ENCODE measurements around the gene FMO4.
"Not testable (repeated sequence)": the region's sequence is repeated elsewhere in the genome, so short reads cannot be mapped to it uniquely, and the experiment has no call there.

Gene FMO4

DNA sequence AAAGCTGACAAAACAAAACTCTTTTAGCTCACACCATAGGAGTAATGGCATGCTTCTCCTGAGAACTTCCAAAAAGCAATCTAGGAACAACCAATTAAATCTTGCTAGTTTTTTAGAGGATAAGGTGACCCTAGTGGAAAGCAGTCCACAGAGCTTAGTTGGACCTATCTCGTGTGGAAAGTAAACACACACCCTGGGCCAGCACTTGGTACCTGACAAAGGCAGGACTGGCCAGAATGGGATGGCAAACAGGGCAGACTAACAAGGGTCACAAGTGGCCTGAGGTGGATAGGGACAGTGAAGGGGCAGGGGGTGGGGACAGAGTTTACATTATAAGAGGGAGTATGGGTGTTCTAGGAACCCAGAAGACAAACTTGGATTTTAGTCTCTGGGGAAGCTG lies 22.0 kb downstream of the FMO4 start:
- DNase-seq (ENCODE audit: low spot score): no peak

DNA sequence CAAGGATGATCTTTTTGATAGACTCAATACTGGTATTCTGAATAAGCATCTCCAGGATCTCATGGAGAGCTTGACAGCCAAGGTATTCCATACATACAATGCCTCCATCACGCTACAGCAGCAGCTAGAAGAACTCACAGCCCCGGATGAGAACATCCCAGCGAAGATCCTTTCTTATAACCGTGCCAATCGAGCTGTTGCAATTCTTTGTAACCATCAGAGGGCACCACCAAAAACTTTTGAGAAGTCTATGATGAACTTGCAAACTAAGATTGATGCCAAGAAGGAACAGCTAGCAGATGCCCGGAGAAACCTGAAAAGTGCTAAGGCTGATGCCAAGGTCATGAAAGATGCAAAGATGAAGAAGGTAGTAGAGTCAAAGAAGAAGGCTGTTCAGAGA lies 25.4 kb downstream of the FMO4 start:
- not testable (repeated sequence) for DNase-seq (ENCODE audit: low spot score)

DNA sequence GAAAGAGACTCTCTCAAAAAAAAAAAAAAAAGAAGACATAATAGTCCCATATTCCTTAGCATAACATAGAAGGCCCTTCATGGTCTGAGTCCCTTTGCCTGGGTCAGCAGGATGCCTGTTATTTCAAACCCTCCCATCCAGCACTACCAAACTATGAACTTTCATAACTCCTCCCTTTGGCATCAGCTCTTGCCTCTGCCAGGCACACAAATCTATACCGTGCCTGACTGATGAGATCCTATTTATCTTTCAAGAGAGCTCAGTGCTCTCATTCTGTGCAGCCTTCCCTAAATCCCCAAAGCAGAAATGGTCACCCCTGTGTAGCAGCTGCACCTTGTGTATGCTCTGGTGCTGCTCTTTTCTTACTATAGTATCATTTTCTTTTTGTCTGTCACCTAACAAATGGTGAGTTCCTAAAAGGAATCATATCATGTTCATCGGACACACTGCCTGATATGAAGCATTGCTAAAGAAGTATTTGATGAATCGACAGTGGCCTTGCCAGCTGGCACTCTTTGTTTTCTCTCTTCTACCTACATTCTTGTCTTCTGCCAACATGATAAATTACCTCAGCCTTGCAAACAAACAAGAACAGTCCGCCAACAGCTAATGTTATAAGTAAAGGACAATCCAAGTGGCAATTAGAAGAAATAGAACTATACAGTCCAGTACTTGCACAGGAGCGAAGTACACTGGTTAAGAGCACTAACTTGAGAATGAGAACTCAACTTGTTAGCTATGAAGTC lies 29.9 kb downstream of the FMO4 start:
- DNase-seq (ENCODE audit: low spot score): no peak

DNA sequence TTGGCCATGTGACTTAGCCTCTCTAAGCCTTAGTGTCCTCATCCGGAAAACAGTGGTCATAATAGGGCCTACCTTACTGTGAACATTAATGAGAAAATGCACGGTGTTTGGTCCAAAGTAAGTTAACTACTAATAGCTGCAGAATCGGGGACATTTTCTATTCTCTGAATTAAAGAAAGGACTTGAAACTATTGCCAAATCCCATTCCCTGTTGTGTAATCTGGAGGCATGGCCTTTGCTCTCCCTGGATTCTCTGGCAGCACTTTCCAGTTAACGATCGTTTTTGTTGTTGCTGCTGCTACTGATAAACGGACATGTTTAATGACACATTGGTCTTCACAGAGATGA lies 30.5 kb downstream of the FMO4 start:
- no peak for DNase-seq (ENCODE audit: low spot score)

DNA sequence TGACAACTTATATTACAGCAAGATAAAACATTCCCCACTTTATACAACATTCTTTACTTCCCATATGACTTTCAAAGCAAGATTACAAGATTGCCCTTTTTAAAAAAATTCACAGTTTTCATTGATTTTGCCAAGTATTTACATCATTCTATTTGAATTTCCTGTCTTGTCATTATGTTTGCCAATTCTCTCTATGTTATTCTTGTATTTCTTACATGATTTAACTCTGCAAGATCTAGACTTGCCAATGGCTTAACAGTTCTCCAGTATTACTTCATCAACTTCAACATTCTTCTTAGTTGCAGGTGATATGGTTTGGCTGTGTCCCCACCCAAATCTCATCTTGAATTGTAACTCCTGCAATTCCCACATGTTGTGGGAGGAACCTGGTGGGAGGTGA lies 31.6 kb downstream of the FMO4 start:
- no peak for DNase-seq (ENCODE audit: low spot score)

DNA sequence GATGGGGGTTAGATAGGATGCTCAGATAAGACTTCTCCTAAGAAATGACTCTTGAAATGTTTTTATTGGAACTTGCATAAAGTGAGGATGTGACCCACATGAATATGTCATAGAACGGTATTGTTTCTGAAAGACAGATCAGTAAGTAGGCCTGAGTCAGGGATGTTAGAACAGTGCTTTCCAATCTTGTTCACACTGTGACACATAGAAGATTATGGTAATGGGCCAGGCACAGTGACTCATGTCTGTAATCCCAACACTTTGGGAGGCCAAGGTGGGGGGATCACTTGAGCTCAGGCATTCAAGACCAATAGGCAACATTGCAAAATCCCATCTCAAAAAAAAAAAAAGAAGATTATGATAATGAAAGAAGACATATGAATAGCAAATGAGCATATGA lies 32.9 kb downstream of the FMO4 start:
- no peak for DNase-seq (ENCODE audit: low spot score)

DNA sequence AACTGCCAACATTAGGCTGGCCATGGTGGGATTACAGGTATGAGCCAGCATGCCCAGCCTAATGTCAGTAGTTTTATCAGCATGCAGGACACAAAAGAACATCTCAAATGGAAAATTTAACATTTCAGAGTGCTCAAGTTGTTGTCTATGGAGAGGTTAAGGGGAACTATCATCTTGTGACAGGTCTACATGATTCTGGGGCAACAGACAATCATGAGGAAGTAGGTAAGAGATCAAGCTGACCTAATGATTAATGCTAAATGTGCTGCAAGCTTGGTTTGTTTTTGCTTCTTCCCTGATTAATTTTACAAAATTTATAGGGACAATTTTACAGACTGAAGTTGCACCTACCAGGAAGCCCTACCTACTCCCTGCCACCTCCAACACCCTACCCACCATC lies 36.6 kb downstream of the FMO4 start:
- no peak for DNase-seq (ENCODE audit: low spot score)

DNA sequence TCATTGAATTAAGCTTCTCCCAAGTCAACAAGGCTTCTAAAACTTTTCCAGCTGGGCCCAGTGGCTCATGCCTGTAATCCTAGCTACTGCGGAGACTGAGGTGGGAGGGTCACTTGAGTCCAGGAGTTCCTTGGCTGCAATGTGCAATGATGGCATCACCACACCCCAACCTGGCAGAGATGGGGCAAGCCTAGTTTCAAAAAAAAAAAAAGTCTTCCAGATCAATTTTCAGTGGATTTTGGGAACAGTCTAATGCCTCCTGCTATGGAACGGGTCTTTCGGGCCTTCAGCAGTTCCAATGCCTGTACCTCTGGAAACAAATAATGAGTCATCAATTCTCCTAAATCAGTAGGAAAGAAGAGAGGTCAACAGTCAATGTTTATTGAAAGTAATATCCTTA lies 38.0 kb downstream of the FMO4 start:
- DNase-seq (ENCODE audit: low spot score): no peak

DNA sequence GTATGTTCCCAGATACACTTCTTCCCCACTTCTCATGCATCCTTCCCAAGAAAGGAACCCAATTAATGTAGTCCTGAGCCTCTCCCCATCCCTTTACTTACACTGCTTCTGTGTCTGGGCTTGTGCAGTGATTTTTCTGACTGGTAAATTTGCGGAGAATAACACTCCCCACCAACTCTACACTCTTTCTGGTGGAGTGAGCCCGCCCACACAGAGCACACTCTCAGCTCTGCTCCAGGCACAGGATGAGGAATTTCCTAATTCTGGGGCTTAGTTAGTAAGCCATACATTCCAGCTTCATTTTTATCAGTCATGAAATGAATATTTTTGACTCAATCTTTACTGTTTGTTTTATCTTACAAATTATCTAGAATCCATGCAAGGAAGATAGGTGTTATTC lies 38.6 kb downstream of the FMO4 start:
- DNase-seq (ENCODE audit: low spot score): no peak

DNA sequence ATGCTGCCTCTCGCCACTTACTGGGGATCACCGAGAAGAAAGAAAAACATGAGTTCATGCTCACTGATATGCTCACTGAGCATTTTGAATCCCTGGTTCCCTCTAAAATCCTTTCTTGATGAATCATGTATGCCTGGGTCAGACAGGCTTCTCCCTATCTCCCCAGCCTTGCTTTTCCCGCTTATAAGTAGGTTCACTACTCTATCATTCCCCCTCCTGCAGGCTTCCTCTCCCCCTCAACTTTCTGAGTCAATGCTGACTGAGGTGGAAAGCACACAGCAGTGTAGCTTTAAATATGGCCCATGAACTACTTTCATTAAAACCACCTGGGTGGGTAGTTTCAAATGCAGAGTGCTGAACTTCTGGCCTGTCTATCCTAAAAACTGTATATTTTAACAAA lies 41.7 kb downstream of the FMO4 start:
- DNase-seq (ENCODE audit: low spot score): no peak

DNA sequence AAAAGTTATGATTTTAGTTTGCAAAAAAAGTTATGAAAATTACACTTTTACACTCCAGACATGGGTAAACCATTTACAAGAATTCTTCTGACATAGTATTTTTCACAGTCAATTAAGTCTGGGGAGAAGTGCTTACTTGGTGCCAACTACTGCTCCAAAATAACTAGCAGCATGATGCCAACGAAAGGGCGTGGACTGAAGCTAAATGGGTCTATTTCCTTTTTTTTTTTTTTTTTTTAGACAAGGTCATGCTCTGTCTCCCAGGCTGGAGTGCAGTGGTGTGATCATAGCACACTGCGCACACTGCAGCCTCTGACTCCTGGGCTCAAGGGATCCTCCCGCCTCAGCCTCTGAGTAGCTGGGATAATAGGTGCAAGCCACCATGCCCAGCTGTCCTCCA lies 43.2 kb downstream of the FMO4 start:
- no peak for DNase-seq (ENCODE audit: low spot score)

DNA sequence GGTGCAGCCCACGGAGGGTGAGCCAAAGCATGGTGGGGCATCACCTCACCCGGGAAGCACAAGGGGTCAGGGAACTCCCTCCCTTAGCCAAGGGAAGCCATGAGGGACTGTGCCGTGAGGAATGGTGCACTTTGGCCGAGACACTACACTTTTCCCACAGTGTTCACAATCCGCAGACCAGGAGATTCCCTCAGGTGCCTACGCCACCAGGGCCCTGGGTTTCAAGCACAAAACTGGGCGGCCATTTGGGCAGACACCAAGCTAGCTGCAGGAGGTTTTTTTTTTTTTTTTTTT lies 45.3 kb downstream of the FMO4 start:
- DNase-seq (ENCODE audit: low spot score): not testable (repeated sequence)

DNA sequence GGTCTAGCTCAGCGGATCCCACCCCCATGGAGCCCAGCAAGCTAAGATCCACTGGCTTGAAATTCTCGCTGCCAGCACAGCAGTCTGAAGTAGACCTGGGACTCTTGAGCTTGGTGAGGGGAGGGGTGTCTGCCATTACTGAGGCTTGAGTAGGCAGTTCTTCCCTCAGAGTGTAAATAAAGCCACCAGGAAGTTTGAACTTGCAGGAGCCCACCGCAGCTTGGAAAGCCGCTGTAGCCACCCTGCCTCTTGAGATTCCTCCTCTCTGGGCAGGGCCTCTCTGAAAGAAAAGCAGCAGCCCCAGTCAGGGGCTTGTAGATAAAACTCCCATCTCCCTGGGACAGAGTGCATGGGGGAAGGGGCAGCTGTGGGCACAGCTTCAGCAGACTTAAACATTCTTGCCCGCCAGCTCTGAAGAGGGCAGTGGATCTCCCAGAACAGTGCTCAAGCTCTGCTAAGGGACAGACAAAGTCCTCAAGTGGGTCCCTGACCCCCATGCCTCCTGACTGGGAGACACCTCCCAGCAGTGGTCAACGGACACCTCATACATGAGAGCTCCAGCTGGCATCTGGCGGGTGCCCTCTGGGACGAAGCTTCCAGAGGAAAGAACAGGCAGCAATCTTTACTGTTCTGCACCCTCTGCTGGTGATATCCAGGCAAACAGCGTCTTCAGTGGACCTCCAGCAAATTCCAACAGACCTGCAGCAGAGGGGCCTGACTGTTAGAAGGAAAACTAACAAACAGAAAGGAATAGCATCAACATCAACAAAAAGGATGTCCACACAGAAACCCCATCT lies 45.9 kb downstream of the FMO4 start:
- DNase-seq (ENCODE audit: low spot score): not testable (repeated sequence)

DNA sequence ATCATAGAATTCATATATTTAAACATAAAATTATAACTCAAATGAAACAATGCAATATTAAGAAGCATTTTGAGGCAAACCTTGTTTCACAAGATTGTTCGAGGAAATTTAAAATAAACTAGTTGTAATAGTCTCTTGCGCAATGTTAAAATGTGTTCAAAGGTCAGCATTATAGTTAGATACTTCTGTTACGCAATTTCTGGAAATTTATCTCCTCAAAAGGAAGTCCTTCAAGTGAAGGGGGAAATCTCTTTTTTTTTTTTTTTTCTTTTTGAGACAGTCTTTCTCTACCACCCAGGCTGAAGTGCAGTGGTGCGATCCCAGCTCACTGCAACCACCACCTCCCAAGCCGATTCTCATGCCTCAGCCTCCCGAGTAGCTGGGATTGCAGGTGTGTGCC lies 52.1 kb downstream of the FMO4 start:
- DNase-seq (ENCODE audit: low spot score): no peak

DNA sequence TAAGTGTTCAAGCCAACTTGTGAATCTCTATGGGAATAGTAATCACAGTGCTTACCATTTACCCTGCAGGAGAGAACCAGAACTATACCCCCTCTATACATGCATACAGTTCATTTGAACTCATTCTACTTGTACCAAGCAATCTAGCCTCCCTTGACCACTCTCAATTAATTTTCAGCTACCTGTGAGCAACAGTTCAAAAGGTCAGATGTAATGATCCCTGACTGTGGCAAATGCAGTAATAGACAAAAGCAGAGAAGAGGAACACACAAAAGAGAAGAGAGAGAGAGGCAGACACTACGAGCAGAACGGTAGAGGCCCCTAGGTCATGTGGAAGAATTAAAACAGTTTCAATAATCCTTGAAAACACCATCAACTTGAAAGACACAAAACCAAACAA lies 52.8 kb downstream of the FMO4 start:
- no peak for DNase-seq (ENCODE audit: low spot score)

DNA sequence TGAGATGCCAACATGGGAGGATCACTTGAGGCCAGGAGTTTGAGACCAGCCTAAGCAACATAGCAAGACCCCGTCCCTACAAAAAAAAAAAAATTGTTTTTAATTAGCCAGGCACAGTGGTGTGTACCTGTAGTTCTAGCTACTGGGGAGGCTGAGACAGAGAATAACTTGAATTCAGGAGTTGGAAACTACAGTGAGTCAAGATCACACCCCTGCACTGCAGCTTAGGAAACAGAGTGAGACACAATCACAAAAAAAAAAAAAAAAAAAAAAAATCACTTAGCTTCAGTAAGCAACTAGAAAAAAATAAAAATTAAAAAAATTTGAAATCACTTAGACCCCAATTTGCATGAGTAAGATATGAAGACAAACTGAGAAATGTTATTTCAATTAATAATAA lies 53.5 kb downstream of the FMO4 start:
- DNase-seq (ENCODE audit: low spot score): no peak

DNA sequence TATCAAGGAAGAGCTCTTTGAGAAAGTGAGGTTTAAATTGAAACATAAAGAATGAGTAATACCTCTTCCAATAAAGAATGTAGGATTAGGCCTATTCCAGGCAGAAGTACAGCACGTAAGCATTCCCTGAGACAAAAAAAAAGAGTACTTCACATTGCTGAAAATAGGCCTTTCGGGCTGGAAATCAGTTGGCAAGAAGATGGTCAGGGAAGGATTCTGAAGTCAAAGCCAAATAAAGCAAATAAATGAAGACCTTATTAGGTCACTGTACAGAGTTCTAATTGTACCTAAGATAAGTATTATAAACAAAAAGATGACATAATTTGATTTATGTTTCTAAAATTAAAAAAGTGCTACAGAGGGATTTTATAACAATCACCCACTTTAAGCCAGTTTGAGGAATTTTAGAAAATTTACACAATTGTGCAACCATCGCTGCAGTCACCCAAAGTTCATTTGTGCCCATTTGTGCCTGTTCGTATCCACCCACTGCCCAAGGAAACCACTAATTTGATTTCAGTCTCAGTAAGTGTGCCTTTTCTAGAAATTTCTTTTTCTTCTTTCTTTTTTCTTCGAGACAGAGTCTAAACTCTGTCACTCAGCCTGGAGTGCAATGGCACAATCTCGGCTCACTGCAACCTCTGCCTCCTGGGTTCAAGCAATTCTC lies 58.6 kb downstream of the FMO4 start:
- DNase-seq (ENCODE audit: low spot score): no peak

DNA sequence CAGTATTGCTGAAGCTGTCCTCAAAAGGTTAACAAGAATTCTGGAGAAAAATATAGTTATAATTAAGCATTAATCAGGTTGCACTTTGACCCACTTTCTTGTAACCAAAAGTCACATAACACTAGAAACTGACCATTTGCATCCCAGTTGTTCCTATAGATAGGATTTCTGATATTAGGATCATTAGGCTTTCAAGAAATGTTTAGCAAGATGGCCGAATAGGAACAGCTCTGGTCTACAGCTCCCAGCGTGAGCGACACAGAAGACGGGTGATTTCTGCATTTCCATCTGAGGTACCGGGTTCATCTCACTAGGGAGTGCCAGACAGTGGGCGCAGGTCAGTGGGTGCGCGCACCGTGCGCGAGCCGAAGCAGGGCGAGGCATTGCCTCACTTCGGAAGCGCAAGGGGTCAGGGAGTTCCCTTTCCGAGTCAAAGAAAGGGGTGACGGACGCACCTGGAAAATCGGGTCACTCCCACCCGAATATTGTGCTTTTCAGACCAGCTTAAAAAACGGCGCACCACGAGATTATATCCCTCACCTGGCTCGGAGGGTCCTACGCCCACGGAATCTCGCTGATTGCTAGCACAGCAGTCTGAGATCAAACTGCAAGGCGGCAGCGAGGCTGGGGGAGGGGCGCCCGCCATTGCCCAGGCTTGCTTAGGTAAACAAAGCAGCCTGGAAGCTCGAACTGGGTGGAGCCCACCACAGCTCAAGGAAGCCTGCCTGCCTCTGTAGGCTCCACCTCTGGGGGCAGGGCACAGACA lies 59.6 kb downstream of the FMO4 start:
- DNase-seq (ENCODE audit: low spot score): not testable (repeated sequence)

DNA sequence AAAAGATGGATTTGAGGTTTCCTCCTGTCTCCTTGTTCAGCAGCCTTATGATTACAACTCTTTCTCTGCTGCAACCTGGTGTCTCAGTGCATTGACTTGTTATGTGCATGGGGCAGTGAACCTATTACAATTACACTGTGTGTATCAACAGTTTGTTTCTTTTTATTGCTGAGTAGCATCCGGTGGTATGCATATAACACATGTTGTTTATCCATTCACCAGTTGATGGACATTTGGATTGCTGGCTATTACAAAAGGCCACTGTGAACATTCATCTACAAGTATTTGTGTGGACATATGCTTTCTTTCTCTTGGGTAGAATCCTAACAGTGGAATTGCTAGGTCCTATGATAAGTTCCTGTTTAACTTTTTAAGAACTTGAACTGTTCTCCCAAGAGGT lies 65.9 kb downstream of the FMO4 start:
- no peak for DNase-seq (ENCODE audit: low spot score)

DNA sequence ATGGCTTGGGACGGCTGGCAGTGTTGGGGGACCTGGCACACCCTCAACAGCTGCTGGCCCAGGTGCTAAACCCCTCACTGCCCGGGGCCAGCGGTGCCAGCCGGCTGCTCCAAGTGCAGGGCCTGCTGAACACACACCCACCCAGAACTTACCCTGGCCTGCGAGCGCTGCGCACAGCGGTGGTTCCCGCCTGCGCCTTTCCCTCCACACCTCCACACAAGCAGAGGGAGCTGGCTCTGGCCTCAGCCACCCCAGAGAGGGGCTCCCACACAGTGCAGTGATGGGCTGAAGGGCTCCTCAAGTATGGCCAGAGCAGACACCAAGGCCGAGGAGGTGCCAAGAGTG lies 67.9 kb downstream of the FMO4 start:
- no peak for DNase-seq (ENCODE audit: low spot score)

DNA sequence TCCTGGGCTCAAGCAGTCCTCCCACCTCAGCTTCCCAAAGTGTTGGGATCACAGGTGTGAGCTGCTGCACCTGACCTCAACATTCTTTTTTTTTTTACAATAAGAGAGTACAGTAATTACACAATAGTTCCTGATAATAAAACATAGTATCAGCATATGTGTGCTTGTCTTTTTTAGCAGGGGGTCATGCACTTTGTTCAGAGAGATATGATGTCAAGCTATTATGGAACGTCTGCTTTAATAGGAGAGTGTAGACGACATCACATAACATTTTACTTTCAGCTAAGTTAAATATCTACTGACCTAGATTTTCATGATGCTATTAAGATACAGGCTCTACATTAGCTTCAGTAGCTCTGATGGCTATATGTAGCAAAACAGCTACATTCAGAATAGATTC lies 70.5 kb downstream of the FMO4 start:
- DNase-seq (ENCODE audit: low spot score): no peak

DNA sequence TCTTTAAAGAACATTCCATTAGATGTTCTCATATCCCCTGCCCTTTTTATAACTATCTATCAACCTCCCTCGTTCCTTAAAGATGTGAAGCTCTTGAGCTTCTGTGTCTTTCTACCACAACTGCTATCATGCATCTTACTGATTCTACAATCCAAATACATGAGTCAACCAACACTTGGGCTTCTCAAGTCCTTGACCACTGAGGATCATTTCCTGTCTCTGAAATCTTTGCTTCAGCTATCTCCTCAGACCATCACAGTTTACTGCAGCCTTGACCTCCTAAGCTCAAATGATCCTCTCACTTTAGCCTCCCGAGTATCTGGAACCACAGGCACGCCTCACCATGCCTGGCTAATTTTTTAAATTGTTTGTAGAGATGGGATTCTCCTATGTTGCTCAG lies 75.2 kb downstream of the FMO4 start:
- DNase-seq (ENCODE audit: low spot score): no peak

DNA sequence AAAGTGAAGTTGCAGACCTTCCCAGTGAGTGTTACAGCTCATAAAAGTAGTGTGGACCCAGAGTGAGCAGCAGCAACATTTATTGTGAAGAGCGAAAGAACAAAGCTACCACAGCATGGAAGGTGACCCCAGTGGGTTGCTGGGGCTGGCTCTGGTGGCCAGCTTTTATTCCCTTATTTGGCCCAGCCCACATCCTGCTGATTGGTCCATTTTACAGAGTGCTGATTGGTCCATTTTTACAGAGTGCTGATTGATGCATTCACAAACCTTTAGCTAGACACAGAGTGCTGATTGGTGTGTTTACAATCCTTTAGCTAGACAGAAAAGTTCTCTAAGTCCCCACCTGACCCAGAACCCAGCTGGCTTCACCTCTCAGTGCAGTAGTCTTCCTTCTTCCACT lies 76.8 kb downstream of the FMO4 start:
- not testable (repeated sequence) for DNase-seq (ENCODE audit: low spot score)

Measured in hepatic stellate cell (primary cell).